ENCODE data around the gene E4F1.

- TF ChIP-seq ZNF274 (IDR thresholded peaks at IDR 0.05; ENCODE audit: low read depth, low read length) (no peak), SUZ12 (IDR thresholded peaks at IDR 0.05; ENCODE audit: extremely low read depth, insufficient read depth, insufficient read length) (no peak), YY1 (IDR thresholded peaks at IDR 0.05; ENCODE audit: insufficient read depth, insufficient read length) (no peak)
These were observed 2.9 kb downstream of the E4F1 start for GRCh38 chr16:2226245-2226793.
